HT1080 (cell line): ENCODE results near the gene APMAP. TPM values are rescaled to one million over a fixed set of nuclear protein-coding genes. Genes with fewer than 3 reads are reported as not detected.

Experiments
- DNase-seq: peaks from one replicate; pipeline ENCODE4 v3.0.0-alpha.2; 2015; ENCODE audit warnings: low read depth
- total RNA-seq: library from RNA; depleted of rRNA; stranded (reverse); fragments of >200 nt; shearing (Covaris generic); gene quantifications from 2 replicates; pipeline ENCODE4 v1.2.3, GENCODE V29; 2014

The APMAP gene
- total RNA-seq, 1 experiment from 2014 or later = 180 TPM

DNA sequence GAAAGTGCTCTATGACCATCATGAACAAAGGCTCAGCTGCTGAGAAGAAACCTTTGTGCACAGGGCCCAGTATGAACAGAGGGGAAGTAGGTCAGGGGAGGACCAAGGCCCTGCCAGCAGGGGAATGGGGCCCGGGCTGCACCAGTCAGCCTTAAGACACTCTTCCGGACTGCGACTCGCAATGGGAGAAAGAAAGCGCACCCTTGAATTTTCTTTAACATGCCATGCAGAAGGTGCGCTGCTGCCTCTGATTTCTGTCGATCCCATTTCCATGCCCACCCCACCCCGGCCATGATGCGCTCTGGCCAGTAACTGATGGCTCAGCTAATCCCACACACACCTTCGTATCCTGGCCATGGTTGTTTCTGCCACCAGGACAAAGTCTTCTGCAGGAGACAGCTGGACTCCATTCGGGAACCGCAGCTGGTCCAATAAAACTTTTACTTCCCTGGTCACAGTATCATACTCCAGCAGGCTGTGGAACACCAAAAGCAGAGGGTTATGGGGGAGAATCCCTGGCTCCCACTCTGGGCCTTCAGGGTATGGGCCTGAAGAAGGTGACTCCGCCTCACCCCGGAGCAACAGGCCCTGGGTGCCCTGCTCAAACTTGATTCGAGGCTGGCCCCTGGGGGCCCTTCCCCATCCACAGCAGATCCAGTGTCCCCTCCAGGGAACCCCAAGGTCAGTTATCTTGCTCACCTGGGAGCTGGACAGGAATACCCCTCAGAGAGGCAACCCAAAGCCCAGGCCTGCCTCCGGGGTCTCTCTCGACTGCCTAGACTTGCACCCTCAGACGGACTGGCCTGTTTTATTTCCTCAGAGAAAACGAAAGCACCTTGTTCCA is 23.1 kb downstream of the APMAP start:
- DNase-seq = no peak

DNA sequence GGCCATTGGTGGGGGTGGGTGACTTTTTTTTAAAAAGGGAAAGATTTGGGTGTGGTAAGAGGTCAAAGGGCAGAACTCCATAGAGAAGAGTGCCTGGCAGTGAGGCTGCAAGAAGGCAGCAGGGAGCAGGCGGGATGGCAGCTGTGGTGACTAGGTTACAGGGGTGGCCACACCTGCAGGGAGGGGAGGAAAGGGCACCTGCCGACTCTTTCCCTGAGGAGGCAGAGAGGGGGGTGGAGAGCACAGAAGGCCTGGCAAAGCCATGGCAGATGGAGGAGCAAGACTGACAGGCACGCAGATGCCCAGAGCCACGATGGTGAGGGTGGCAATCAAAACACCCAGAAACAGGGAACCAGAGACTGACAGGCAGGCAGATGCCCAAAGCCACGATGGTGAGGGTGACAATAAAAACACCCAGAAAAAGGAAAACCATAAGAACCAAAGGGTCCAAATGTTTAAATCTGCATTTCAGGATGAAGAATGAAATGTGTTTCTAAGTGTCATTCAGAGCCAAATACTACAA is 24.2 kb downstream of the APMAP start:
- no peak for DNase-seq

DNA sequence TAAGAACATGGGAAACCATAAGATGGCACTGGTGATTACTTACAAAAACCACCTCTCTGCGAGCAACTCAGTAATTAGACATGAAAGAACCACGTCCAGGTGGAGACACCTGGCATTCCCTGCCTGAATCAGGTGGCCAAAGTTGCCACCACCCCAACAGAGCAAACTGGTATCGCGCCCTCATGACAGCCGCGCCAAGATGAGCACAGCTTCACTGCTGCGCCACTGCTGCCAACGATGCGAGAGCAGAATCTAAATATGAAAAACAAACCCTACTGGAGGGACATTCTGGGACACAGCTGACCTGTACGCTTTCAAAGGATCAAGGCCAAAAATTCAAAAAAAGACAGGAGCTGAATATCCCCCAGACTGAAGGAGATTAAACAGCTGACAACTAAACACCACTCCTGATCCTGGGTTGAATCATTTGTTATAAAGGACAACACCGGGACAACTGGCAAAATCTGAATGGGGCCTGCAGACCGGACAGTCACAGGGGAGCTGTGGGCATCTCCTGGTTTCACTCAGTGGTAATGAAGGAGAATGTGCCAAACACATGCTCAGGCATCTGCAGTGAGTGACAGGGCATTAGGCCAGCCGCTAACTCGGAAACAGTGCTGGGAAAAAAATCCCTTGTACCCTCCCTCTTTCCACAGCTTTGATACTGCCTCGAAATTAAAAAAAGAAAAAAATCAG is 26.1 kb downstream of the APMAP start:
- DNase-seq = no peak

DNA sequence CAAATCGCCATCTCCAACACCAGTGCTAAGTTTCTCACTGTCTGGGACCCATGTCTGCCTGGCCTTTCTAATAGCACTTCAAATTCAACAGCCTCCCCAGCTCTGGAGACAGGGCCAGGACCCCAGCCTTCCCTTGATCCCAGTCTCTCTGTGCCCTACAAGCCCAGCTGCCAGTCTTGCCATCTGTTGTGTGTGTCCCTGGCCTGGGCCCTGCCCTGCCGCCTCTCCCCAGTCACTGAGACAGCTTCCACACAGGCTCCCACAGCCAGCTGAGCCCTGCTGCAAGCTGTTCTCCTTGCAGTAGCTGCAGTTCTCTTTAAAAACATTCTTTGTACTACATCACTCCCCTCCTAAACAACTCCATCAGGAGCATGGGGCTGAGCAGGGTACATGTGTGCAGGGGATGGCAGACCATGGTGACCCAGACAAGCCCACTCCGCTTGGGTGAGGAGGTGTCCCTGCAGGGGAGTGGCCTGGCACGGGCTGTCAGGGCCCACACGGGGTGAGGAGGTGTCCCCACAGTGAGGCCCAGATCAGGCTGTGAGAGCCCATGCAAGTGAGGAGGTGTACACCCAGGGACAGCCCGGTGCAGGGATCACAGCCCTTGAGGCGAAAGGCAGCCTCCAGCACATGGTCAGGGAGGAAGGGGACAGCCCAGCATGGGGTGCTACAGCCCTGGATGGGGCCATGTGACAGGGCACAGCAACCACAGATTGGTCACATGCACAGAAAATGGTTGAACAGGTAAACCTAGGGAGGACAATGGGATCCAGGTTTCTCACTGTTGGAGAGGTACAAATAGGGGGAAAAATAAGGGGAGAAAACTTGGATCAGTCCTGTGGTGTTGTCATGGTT is 27.3 kb downstream of the APMAP start:
- no peak for DNase-seq

DNA sequence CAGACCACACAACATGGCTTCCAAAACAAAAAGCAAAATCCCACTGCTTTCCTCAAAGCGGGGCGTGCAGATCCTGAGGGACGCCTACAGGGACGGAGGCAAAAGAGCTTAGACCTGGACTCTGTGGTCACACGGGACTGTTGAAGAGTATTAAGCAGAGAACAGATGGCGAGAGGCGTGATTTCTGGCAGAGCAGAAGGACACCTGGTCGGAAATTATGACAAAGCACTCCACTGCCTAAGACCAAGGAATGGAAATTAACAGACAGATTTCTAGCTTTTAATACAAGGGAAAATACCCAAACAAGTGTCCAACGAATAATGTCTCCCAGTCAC is 28.1 kb downstream of the APMAP start:
- DNase-seq = no peak

DNA sequence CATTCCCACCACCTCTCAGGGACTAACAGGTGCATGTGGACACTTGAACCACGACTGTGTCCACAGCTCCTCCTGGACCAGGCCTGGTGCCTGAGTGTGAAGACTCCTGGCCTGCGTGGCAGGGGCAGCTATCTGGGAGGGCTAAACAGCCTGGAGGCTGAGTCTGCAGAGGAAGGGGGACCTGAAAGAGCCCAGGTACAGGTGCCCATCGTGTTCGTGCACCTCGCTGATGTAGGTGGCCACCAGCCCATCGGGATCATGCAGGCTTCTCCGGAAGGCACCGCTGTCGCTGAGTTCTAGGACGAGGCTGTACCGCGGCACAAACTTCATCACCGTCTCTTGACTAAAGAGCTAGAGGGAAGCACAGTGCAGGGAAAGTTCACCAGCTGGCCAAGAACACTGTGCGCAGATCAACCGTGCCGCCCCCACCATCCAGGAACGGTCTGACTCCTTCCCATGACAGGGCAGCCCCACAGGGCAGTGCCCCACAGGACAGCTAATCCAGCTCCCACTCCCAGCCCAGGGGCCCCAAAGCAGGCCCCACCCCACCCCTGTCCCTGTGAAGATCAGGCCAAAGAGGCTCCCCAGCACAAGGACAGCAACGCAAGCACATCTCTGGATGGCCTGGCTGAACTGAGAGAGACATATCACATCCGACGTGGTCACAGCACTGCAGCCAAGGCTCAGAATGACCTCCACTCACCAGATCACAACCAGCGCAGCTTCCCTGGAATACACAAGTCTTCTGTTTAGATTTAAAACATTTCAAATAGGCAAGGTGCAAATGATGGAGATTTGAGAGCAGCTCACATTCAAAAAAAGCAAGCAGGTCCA is 28.7 kb downstream of the APMAP start:
- DNase-seq = no peak

DNA sequence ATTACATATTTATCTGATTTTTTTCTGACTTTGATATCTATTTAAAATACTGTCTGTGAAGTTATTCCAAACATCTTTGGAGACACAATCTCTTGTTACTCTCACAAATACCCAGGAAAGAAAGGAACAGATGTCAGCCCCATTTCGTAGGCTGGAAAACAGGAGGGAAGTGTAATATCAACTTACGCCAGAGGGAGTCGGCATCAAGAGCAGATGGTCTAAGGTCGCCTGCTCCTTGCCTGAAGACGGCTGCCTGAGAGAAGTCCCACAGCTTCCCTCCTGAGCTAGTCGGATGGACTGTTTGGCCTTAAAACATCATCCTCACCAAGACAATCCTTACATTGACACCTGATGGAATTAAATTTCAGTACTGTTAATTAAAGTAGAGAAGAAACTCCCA is 30.0 kb downstream of the APMAP start:
- DNase-seq = no peak

DNA sequence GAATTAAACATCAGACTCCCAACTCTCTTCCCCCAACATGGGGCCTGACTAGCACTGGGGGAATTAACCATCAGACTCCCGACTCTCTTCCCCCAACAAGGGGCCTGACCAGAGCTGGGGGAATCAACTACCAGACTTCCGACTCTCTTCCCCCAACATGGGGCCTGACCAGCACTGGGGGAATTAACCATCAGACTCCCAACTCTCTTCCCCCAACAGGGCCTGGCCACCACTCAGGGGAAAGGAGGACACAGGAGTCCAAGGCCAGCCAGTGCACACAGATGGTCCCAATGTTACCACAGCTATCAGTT is 30.4 kb downstream of the APMAP start:
- no peak for DNase-seq

DNA sequence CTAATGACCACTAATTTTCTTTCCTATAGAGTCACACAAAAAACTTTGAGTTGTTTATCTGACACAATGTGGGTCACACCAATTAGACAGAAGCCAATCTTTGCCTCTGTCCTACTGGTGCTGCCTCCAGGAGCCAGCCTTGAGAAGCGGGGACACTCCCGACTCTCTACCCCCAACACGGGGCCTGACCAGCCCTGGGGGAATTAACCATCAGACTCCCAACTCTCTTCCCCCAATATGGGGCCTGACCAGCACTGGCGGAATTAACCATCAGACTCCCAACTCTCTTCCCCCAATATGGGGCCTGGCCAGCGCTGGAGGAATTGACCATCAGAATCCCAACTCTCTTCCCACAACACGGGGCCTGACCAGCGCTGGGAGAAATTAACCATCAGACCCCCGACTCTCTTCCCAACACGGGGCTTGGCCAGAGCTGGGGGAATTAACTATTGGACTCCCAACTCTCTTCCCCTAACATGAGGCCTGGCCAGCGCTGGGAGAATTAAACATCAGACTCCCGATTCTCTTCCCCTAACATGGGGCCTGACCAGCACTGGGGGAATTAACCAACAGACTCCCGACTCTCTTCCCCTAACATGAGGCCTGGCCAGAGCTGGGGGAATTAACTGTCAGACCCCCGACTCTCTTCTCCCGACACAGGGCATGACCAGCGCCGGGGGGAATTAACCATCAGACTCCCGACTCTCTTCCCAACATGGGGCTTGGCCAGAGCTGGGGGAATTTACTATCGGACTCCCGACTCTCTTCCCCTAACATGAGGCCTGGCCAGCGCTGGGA is 31.0 kb downstream of the APMAP start:
- DNase-seq = no peak

DNA sequence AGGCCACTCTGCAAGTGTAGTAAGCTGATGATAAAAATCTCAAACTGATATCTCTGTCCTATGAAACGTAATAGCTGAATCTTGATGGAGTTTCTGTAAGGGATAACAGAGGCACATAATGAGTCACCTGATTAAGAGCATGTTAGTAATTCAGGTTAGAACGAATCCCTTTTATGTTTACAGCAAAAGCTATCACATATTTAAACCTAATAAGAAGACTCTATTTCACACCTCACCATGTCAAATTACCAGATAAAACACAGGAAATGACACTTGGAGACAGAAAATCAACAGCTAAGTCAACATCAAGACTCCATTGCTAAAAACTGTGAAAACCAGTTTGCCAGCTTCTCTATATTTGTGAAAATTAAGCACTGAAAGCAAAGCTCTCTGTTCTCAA is 31.7 kb downstream of the APMAP start:
- no peak for DNase-seq

DNA sequence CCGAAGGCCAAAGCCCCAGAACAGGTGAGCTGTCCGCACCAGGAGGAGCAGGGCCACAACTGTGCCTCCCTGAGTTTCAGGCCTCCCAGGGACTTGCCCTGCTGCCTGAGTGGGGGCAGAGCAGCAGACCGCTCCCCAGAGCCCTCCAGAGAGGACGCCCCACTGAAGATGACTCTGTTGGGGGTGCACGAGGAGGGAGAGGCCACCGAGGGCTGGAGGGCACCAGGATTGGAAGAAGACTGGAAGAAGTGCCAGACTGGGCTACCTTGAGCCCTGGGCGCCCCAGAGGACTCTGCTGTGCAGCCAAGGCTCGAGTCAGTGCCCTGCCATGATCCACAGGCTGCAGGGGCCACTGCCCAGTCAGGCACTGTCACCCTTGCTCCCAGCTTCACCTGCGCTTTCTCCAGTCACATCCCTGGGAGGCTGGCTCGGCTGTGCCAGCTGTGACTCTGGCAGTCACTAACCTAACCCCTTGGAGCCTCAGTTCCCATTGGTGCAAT is 32.2 kb downstream of the APMAP start:
- DNase-seq = no peak

DNA sequence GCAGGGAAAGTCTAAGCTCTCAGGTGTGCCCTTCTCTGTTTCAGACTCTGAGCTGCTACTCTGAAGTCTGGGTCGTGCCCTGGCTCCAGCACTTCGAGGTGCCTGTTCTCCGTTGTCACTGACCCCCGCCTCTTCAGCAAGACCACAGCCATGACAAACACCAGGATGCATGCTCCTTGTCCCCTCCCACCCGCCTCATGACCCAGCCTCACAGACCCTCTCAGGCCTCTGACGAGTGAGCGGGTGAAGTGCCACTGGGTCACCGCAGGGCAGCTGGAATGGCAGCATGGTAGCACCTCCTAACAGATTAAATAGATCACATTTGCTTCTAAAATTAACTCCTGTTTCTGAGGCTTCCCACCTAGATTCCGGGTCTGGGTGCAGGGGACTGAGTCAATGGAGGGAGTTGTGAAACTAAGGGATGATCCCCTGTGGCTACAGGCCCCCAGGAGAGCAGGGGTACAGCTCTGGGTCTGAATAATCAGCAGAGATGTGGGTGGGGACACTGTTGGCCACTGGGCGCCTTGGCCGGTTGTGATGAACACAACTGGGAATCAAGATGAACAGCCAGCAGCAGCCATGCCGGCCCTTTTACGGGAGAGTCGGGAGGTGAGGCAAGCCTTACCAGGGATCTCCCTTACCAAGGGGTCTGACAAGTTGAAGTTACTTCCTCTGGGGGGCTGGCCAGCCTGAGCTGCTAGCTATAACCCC is 32.8 kb downstream of the APMAP start:
- DNase-seq = no peak

DNA sequence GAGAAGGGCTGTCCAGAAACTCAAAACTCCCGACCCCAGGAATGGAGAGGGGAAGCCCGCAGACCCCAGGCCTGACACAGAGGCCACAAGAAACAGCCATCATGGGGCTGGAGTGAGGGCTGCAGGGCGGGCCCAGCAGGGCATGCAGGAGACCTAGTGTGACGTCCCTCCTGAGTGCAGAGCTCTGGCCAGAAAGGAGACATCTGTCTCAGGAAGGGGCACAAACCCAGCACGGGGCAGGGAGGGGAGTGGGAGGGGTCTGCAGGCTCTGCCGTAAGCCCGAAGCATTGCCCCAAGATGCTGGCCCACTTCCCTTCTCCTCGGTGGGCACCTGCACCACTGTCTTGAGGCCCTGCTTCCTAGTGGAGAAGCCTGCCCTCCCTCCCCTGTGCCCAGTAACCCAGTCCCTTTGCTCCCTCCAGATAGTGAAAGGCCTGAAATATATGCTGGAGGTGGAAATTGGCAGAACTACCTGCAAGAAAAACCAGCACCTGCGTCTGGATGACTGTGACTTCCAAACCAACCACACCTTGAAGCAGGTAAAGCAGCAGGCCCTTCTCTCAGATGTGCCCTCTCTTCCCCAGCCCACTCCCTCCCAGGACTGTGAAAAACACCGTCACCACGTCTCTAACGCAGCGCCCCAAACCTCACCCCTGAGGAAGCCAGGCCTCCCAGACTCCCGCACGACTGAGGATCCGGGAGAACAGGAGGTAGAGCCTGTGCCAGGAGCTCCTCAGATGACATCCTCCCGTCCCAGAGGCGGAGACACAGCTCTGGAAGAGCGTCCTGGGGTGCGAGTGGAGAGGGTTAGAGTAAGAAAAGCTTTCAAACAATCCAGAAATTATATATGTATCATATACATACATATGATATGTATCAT is 33.8 kb downstream of the APMAP start:
- DNase-seq = no peak

DNA sequence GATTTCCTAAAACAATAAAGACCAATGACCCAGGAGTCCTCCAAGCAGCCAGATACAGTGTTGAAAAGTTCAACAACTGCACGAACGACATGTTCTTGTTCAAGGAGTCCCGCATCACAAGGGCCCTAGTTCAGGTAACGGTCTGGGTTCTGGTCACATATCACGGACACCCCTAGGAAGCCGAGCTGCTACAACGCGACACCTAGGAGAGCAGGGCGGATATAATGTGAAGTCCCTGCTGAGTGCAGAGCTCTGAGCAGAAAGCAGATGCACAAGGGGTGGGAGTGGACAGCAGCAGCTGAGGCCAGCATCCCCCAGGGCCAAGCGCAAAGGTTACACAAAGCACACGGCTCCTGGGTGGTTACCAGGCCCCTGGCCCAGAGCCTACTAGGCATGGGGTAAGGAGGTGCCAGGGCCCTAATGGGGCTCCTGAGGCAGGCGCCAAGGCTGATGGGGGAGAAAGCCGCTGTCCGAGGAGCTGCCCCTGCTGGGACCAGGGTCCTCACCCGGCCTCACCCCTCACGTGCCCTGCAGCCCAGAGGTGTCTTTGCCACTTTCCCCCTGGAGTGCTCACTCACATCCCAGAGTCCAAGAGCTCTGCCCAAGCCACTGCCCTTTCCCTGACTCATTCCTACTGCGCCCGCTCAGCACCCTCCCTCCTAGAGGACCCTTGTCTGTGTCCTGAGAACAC is 35.1 kb downstream of the APMAP start:
- no peak for DNase-seq

DNA sequence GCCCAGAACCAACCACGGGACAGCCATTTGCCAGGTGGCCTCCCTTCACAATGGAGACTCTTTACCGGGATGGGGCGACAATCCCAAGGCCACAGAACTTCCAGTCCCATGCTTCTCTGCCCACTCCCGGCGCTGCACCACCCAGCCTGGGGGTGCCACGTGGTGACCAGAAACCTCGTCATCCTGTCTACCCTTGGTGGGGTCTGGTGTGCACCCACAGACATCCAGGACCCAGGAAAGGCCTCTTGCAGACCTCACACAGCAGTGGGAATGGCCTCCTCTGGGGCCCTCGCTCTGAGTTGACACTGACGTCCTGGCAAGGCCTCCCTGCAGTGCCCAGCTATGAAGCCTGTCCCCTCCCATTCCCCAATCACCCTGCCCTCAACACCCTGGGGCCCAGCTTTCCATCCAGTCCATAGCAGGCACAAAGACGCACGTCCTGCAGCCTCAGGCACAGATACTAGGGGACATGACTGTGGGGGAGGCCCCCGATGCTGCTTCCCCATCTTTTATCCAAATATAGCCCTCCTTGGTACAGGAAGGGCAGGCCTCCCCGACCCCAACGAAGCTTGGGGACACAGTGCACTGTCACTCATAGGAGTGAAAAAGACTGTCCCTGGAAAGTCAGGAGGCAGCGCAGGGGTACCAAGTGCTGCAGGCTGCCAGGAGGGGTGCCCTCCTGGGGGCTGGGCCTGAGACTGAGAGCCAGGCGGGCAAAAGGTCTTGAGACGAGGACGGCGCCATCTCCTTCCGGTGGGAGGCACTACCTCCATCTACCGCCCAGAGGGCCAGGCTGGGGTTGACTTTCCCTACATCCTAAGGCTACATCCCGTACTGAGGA is 36.3 kb downstream of the APMAP start:
- no peak for DNase-seq

DNA sequence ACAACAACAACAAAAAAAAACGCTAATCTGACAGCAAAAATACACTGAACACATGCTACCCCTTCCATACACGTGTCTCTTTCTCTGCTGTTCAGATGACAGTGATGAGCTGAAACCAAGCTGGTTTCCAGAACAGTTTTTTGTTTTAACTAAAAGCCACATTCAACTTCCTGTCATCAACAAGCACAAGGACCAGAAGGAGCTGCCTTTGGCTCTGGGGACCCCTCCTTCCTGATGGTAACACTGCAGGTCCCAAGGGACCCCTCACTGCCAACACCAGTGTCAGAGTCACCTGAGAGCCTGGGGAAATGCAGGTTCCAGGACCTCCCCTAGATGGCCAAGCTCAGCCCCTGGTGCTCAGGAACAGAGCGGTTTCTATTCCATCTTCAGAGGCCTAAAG is 37.5 kb downstream of the APMAP start:
- DNase-seq = no peak

DNA sequence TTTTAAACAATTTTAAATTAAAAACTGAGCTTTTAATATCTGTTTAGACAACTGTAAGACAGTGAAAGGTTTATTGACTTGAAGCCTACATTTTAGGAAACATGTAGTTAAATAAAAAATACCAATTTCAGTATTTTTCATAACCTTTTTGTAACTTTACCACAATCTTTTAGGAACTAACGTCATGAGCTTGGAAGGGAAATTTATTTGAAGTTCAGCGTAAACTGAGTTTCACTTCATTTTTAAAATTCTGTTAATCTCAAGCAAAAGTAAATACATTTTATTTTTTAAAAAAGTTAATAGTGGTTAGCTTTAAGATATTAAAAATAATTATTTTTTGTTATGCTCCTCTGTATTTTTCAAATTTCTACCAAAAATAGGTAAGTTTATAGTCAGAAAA is 38.0 kb downstream of the APMAP start:
- no peak for DNase-seq
